GM19395 (cell line): Measurements from ENCODE around the gene SEC11A.

Experiments
- ATAC-seq: cut with Tn5 transposase; IDR thresholded peaks from one replicate; pipeline ENCODE4 v1.9.1; 2021; ENCODE audit warnings: mild to moderate bottlenecking, moderate library complexity; ENCODE audit not compliant: unreplicated experiment

SEC11A gene

GRCh38 chr15:84685304-84685703 is 30.6 kb downstream of the SEC11A start:
- no peak for ATAC-seq

- no peak for ATAC-seq
Measured at GRCh38 chr15:84684092-84684491, 31.8 kb downstream of the SEC11A start.

- ATAC-seq, result no peak
Measured at GRCh38 chr15:84681831-84682230, 34.1 kb downstream of the SEC11A start.

- no peak for ATAC-seq
Measured at GRCh38 chr15:84671211-84671610, 44.7 kb downstream of the SEC11A start.

GRCh38 chr15:84669726-84670125 is 46.2 kb downstream of the SEC11A start:
- no peak for ATAC-seq

- no peak for ATAC-seq
Measured at GRCh38 chr15:84668221-84668982, 47.5 kb downstream of the SEC11A start.

- ATAC-seq, result no peak
Measured at GRCh38 chr15:84666373-84666772, 49.6 kb downstream of the SEC11A start.

GRCh38 chr15:84661001-84661400 is 54.9 kb downstream of the SEC11A start:
- no peak for ATAC-seq

- no peak for ATAC-seq
Measured at GRCh38 chr15:84659904-84660781, 55.8 kb downstream of the SEC11A start.

GRCh38 chr15:84658788-84659411 is 57.0 kb downstream of the SEC11A start:
- ATAC-seq, result no peak

GRCh38 chr15:84658080-84658787 is 57.7 kb downstream of the SEC11A start, which contains the start of gene NMB:
NMB (minus strand) TSS chr15:84658199; CDS start chr15:84658152, 47 bp downstream.
- ATAC-seq, result peak; percentile 56

- ATAC-seq, result no peak
Measured at GRCh38 chr15:84657748-84658079, 58.2 kb downstream of the SEC11A start.

GRCh38 chr15:84656972-84657371 is 59.0 kb downstream of the SEC11A start:
- ATAC-seq, result no peak

- no peak for ATAC-seq
Measured at GRCh38 chr15:84654689-84655453, 61.1 kb downstream of the SEC11A start.

GRCh38 chr15:84653910-84654688 is 61.8 kb downstream of the SEC11A start, which contains the start of gene WDR73:
WDR73 (minus strand) TSS chr15:84654283; CDS start chr15:84654274, 9 bp downstream.
- ATAC-seq, result peak; percentile 85

GRCh38 chr15:84653584-84653909 is 62.4 kb downstream of the SEC11A start:
- no peak for ATAC-seq

GRCh38 chr15:84649706-84650105 is 66.2 kb downstream of the SEC11A start:
- ATAC-seq, result no peak

- ATAC-seq, result no peak
Measured at GRCh38 chr15:84648539-84648938, 67.4 kb downstream of the SEC11A start.

GRCh38 chr15:84647726-84648125 is 68.2 kb downstream of the SEC11A start:
- ATAC-seq, result no peak
